GM18951 (cell line): ENCODE results near the gene CMSS1.

Experiments
- POLR2A ChIP-seq: IDR thresholded peaks from 4 replicates; pipeline ENCODE4 v1.6.1; 2011; ENCODE audit warnings: mild to moderate bottlenecking; ENCODE audit not compliant: insufficient read length, insufficient read depth; ENCODE audit errors: extremely low read depth
- in situ Hi-C: fragments of 300-500 bp; cut with MboI; formaldehyde crosslinking; loops from one replicate; pipeline ENCODE4 v1.12.0; 2022; ENCODE audit warnings: low sequenced_read_pairs, mixed read lengths, inconsistent platforms; ENCODE audit not compliant: unreplicated experiment

CMSS1 gene

GRCh38 chr3:99965077-99965476 is 147.4 kb downstream of the CMSS1 start:
- in situ Hi-C loops: loop anchor here (10.0 kb wide), 1 partner anchor 290 kb away; no protein-coding TSS in a partner anchor

GRCh38 chr3:99965681-99966408 is 148.2 kb downstream of the CMSS1 start:
- TF ChIP-seq POLR2A: no peak
- in situ Hi-C loops: loop anchor here (10.0 kb wide), 1 partner anchor 289 kb away; no protein-coding TSS in a partner anchor

More at GRCh38 chr3:99965077-99965476, 147.4 kb downstream of the CMSS1 start:
- no peak for TF ChIP-seq POLR2A

GRCh38 chr3:99966662-99967416 is 149.2 kb downstream of the CMSS1 start:
- in situ Hi-C loops: loop anchor here (10.0 kb wide), 1 partner anchor 288 kb away; no protein-coding TSS in a partner anchor
- no peak for TF ChIP-seq POLR2A

GRCh38 chr3:99967796-99968195 is 150.1 kb downstream of the CMSS1 start:
- in situ Hi-C loops: loop anchor here (10.0 kb wide), 1 partner anchor 287 kb away; no protein-coding TSS in a partner anchor
- TF ChIP-seq POLR2A: no peak

GRCh38 chr3:99969136-99969535 is 151.5 kb downstream of the CMSS1 start:
- TF ChIP-seq POLR2A: no peak
- in situ Hi-C loops: loop anchor here (10.0 kb wide), 1 partner anchor 286 kb away; no protein-coding TSS in a partner anchor

GRCh38 chr3:99970198-99970597 is 152.5 kb downstream of the CMSS1 start:
- TF ChIP-seq POLR2A: no peak
- in situ Hi-C loops: no loop called here

GRCh38 chr3:99971761-99972160 is 154.1 kb downstream of the CMSS1 start:
- in situ Hi-C loops: no loop called here
- no peak for TF ChIP-seq POLR2A

- in situ Hi-C loops: no loop called here
- TF ChIP-seq POLR2A: no peak
Observed at GRCh38 chr3:99972380-99973104, 154.9 kb downstream of the CMSS1 start.

GRCh38 chr3:99974989-99975388 is 157.3 kb downstream of the CMSS1 start:
- in situ Hi-C loops: no loop called here
- TF ChIP-seq POLR2A: no peak

GRCh38 chr3:99976584-99976983 is 158.9 kb downstream of the CMSS1 start:
- TF ChIP-seq POLR2A: no peak

GRCh38 chr3:99978221-99978620 is 160.6 kb downstream of the CMSS1 start:
- in situ Hi-C loops: no loop called here
- no peak for TF ChIP-seq POLR2A

More at GRCh38 chr3:99976584-99976983, 158.9 kb downstream of the CMSS1 start:
- in situ Hi-C loops: no loop called here

- in situ Hi-C loops: no loop called here
- TF ChIP-seq POLR2A: no peak
Observed at GRCh38 chr3:99980606-99981005, 162.9 kb downstream of the CMSS1 start.

- in situ Hi-C loops: no loop called here
- TF ChIP-seq POLR2A: no peak
Observed at GRCh38 chr3:99981138-99981537, 163.5 kb downstream of the CMSS1 start.
